K562 (cell line): ENCODE measurements around the gene CNTFR. TPM values are rescaled to one million over a fixed set of nuclear protein-coding genes. Genes with fewer than 3 reads are reported as not detected.

Experiments used
- ATAC-seq: fragments of 200-7000 bp; cut with Tn5 transposase; 3 replicates; pipeline ENCODE4 v1.9.1; 2020; ENCODE audit warnings: moderate library complexity
- BruUV-seq: library from RNA; stranded (reverse); fragments of 400-500 nt; replicated peaks from 2 replicates; lab custom pipeline; 2021; lab: Mats Ljungman, UMichigan
- CTCF ChIA-PET: fragments of 300-600 bp; formaldehyde crosslinking; extraction: SDS; loops from one replicate; lab custom pipeline; 2021; ENCODE audit warnings: low intra/inter-chr PET ratio; lab: Yijun Ruan, JAX
- POLR2A ChIA-PET: fragments of 300-600, 350-650 bp; sonication (Branson Sonifier 250); formaldehyde crosslinking; extraction: SDS; loops from one replicate; lab custom pipeline; 2021; ENCODE audit warnings: antibody characterized with exemption, inconsistent platforms; lab: Yijun Ruan, JAX
- DNase-seq, 4 experiments: peaks; one replicate each; pipeline versions ENCODE4 v3.0.0 to v3.0.0-alpha.2; 2011 to 2018; ENCODE audit warnings: low spot score in 3 of 4, mixed read lengths in 3 of 4; ENCODE audit errors: extremely low read depth in 1 of 4
- FAIRE-seq: peaks from 2 replicates; lab custom pipeline; 2011; peaks lifted over from hg19 to GRCh38; lab: Jason Lieb, UNC
- H2AFZ ChIP-seq: 2 replicates; pipeline ENCODE4 v1.6.0; 2011; ENCODE audit warnings: low read depth, low read length, control low read depth, inconsistent platforms
- H3K27ac ChIP-seq: fragments of 200-600 bp; 3 replicates; pipeline ENCODE4 v1.8.0; 2011; ENCODE audit warnings: low read depth, mild to moderate bottlenecking, control low read depth, inconsistent platforms, low read length, moderate library complexity, mixed read lengths; ENCODE audit errors: extremely low read depth
- H3K27me3 ChIP-seq, 2 experiments: fragments of 300-600 bp in 1 of 2; 2 replicates in 1 of 2; 3 replicates in 1 of 2; pipeline versions ENCODE4 v1.6.0 to v1.8.0; 2011; ENCODE audit warnings: inconsistent platforms in 2 of 2, low read length in 2 of 2, mild to moderate bottlenecking in 1 of 2, mixed read lengths in 1 of 2, moderate library complexity in 1 of 2; ENCODE audit not compliant: control insufficient read depth in 2 of 2, insufficient read depth in 2 of 2
- H3K36me3 ChIP-seq: fragments of 300-600 bp; 3 replicates; pipeline ENCODE4 v1.8.0; 2011; ENCODE audit warnings: mild to moderate bottlenecking, low read length, inconsistent platforms; ENCODE audit not compliant: control insufficient read depth, insufficient read depth
- H3K4me1 ChIP-seq, 2 experiments: fragments of 200-600 bp in 1 of 2; replicated peaks in 1 of 2; 2 replicates in 1 of 2; 3 replicates in 1 of 2; pipeline versions ENCODE4 v1.5.1 to v1.8.0; 2011; ENCODE audit warnings: inconsistent platforms in 2 of 2, low read length in 2 of 2, mild to moderate bottlenecking in 1 of 2, mixed read lengths in 1 of 2, moderate library complexity in 1 of 2; ENCODE audit not compliant: control insufficient read depth in 2 of 2, insufficient read depth in 2 of 2
- H3K4me2 ChIP-seq: 2 replicates; pipeline ENCODE4 v1.6.1; 2011; ENCODE audit warnings: low read length, control low read depth, inconsistent platforms, mixed read lengths; ENCODE audit not compliant: insufficient read depth
- H3K4me3 ChIP-seq: fragments of 200-600 bp; sonication (generic), shearing (Covaris generic); 2 replicates; pipeline ENCODE4 v1.5.1; 2016; ENCODE audit warnings: control low read depth, inconsistent platforms
- H3K79me2 ChIP-seq: fragments of 200-600 bp; 3 replicates; pipeline ENCODE4 v1.8.0; 2011; ENCODE audit warnings: low read length, inconsistent platforms; ENCODE audit not compliant: control insufficient read depth, insufficient read depth
- H3K9ac ChIP-seq, 2 experiments: 2 replicates each; pipeline versions ENCODE4 v1.6.0 to v1.6.1; 2011; ENCODE audit warnings: low read depth in 2 of 2, low read length in 2 of 2, control low read depth in 1 of 2, inconsistent platforms in 1 of 2, mild to moderate bottlenecking in 1 of 2, mixed read lengths in 1 of 2; ENCODE audit not compliant: insufficient read depth in 1 of 2
- H3K9me1 ChIP-seq: one replicate; pipeline ENCODE4 v1.6.0; 2011; ENCODE audit warnings: inconsistent platforms, mild to moderate bottlenecking, low read length, moderate library complexity; ENCODE audit not compliant: control insufficient read depth, insufficient read depth
- H3K9me3 ChIP-seq: replicated peaks from 2 replicates; pipeline ENCODE4 v1.5.1; 2011; ENCODE audit warnings: low read depth, low read length, inconsistent platforms; ENCODE audit not compliant: control insufficient read depth, insufficient read depth
- H4K20me1 ChIP-seq: replicated peaks from 2 replicates; pipeline ENCODE4 v1.6.1; 2011; ENCODE audit warnings: low read length, inconsistent platforms, mixed read lengths; ENCODE audit not compliant: control insufficient read depth, insufficient read depth
- CEBPG ChIP-seq, 3 experiments: fragments of 200-800 bp in 1 of 3; sonication (Bioruptor generic) in 1 of 3; sonication (generic) in 1 of 3; formaldehyde crosslinking in 1 of 3; IDR thresholded peaks in 2 of 3; conservative IDR thresholded peaks in 1 of 3; 2 replicates each; pipeline versions ENCODE4 v1.6.1 to v1.8.0; 2016 to 2022; ENCODE audit warnings: missing compliant biosample characterization in 2 of 3, missing genetic modification characterization in 2 of 3, mild to moderate bottlenecking in 1 of 3, missing genetic modification reagents in 1 of 3
- CREB3 ChIP-seq: fragments of 450-650 bp; conservative IDR thresholded peaks from 2 replicates; pipeline ENCODE4 v1.6.1; 2016; ENCODE audit warnings: missing genetic modification characterization, low read depth, mild to moderate bottlenecking, missing compliant biosample characterization, moderate library complexity
- HDAC6 ChIP-seq: IDR thresholded peaks from 2 replicates; pipeline ENCODE4 v1.6.1; 2012; ENCODE audit warnings: low read depth, mild to moderate bottlenecking, control low read depth, inconsistent platforms, low read length, moderate library complexity
- MIER1 ChIP-seq: fragments of 450-650 bp; IDR thresholded peaks from 2 replicates; pipeline ENCODE4 v1.6.1; 2016; ENCODE audit warnings: antibody characterized with exemption, mild to moderate bottlenecking, low read depth
- NRF1 ChIP-seq, 2 experiments: fragments of 450-650 bp; IDR thresholded peaks in 1 of 2; conservative IDR thresholded peaks in 1 of 2; 2 replicates each; pipeline ENCODE4 v1.6.1; 2014; ENCODE audit warnings: mild to moderate bottlenecking in 2 of 2
- SIN3B ChIP-seq: fragments of 450-650 bp; IDR thresholded peaks from 2 replicates; pipeline ENCODE4 v1.6.1; 2017; ENCODE audit warnings: low read depth, mild to moderate bottlenecking, moderate library complexity
- ZNF76 ChIP-seq: fragments of 250-450 bp; sonication (Bioruptor Pico); IDR thresholded peaks from 2 replicates; pipeline ENCODE4 v1.4.0; 2020; ENCODE audit warnings: mild to moderate bottlenecking, moderate library complexity, borderline replicate concordance
- WGBS: fragments of 100-300 bp; shearing (Covaris generic); methylation state at CpG from one replicate; pipeline ENCODE4 v1.1.6; 2016; ENCODE audit warnings: low coverage, mixed read lengths; ENCODE audit not compliant: insufficient coverage; ENCODE audit errors: missing lambda C conversion rate; 5-methylcytosine and 5-hydroxymethylcytosine counted together
- in situ Hi-C: fragments of 300-500 bp; cut with MboI; formaldehyde crosslinking; loops from 4 replicates; pipeline ENCODE4 v1.15.0; 2018; ENCODE audit warnings: inconsistent platforms, mixed read lengths
- intact Hi-C: fragments of 100-400 bp; cut with micrococcal nuclease; formaldehyde crosslinking; loops from 2 replicates; pipeline ENCODE4 v1.14.2; 2022
- polyA plus RNA-seq, 8 experiments: library from polyadenylated mRNA; depleted of rRNA in 4 of 8; stranded (reverse) in 5 of 8; unstranded in 3 of 8; fragments of >200 nt; fragmentation: Nextera tagmentation in 2 of 8; fragmentation: Illumina TruSeq in 1 of 8; extraction: Ambion mirVana in 2 of 8; extraction: Trizol in 1 of 8; gene quantifications; 2 replicates each; pipeline versions ENCODE4 v1.2.1 to v1.2.3, GENCODE V29; 2011 to 2014; ENCODE audit warnings: inconsistent platforms in 1 of 8, missing spikeins in 1 of 8
- total RNA-seq, 7 experiments: library from RNA; depleted of rRNA in 6 of 7; stranded (reverse); fragments of >200 nt in 6 of 7; fragmentation: Illumina TruSeq in 2 of 7; extraction: Trizol in 2 of 7; gene quantifications; 2 replicates each; pipeline versions ENCODE4 v1.2.1 to v1.2.3, GENCODE V29; 2011 to 2021; ENCODE audit warnings: low replicate concordance in 1 of 7
- TF ChIP-seq, protein P1 (sequence below): fragments of 450-650 bp; formaldehyde crosslinking; IDR thresholded peaks from 2 replicates; pipeline ENCODE4 v1.4.0; 2020; ENCODE audit warnings: mild to moderate bottlenecking, moderate library complexity
- TF ChIP-seq, protein P2 (sequence below), 3 experiments: fragments of 200-800 bp in 1 of 3; sonication (Bioruptor generic) in 1 of 3; sonication (generic) in 1 of 3; formaldehyde crosslinking in 1 of 3; IDR thresholded peaks; 2 replicates each; pipeline versions ENCODE4 v1.6.1 to v1.8.0; 2016 to 2022; ENCODE audit warnings: mild to moderate bottlenecking in 2 of 3, missing compliant biosample characterization in 2 of 3, missing genetic modification characterization in 2 of 3, missing genetic modification reagents in 1 of 3

CNTFR gene
- total and polyA plus RNA-seq, 9 of the 15 experiments (the other 6 are each of a cell fraction or from before 2014, with no cell fraction given) = not detected

GRCh38 chr9:34591917-34592866 lies 2.7 kb upstream of the CNTFR start:
- intact Hi-C loops = loop anchor here (1.0 to 5.0 kb wide), 4 partner anchors 44 to 190 kb away; no protein-coding TSS in a partner anchor
- POLR2A ChIA-PET = interaction anchor here (0.6 to 1.0 kb wide), 3 partner anchors 27 to 1767 kb away, joined by 3 to 4 read pairs (median 3); no protein-coding TSS in a partner anchor
- FAIRE-seq = no peak
- BruUV-seq = no TSS peak
- Histone ChIP-seq H3K4me1 (peaks cover 0 to 34% of the 10 kb centered on the region in 2 experiments; a peak in 2 of 5 replicates), H3K4me2 (no peak overlapping the region), H3K9me1 (no peaks in the 10 kb centered on the region), H3K9ac (no peak overlapping the region), H3K79me2 (no peaks in the 10 kb centered on the region), H2AFZ (no peak overlapping the region), H4K20me1 (peaks cover 18% of the 10 kb centered on the region), H3K9me3 (no peaks in the 10 kb centered on the region), H3K36me3 (no peaks in the 10 kb centered on the region), H3K4me3 (no peak overlapping the region), H3K27me3 (peaks cover 7 to 46% of the 10 kb centered on the region in 2 experiments), H3K27ac (no peak overlapping the region)
- DNase-seq = no peak
- 8% methylated on average over 7 of the region's 16 CpGs for WGBS
- in situ Hi-C loops = no loop called here
- ATAC-seq = no peak
- CTCF ChIA-PET = interaction anchor here (0.5 to 1.8 kb wide), 8 partner anchors 12 to 1777 kb away, joined by 3 to 9 read pairs (median 4); no protein-coding TSS in a partner anchor
- TF ChIP-seq ZNF76 = no peak
- TF ChIP-seq HDAC6 = no peak
- TF ChIP-seq, protein P1, sequence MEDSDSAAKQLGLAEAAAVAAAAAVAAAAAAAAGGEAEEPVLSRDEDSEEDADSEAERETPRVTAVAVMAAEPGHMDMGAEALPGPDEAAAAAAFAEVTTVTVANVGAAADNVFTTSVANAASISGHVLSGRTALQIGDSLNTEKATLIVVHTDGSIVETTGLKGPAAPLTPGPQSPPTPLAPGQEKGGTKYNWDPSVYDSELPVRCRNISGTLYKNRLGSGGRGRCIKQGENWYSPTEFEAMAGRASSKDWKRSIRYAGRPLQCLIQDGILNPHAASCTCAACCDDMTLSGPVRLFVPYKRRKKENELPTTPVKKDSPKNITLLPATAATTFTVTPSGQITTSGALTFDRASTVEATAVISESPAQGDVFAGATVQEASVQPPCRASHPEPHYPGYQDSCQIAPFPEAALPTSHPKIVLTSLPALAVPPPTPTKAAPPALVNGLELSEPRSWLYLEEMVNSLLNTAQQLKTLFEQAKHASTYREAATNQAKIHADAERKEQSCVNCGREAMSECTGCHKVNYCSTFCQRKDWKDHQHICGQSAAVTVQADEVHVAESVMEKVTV (CRISPR knock-in tag) = no peak
- TF ChIP-seq CEBPG (CRISPR knock-in tag; IDR thresholded peaks at IDR 0.05) = no peak
- no peak for TF ChIP-seq CEBPG (tag; conservative IDR thresholded peaks at IDR 0.05 in 1 of 2, IDR thresholded peaks at IDR 0.05 in 1 of 2)
- TF ChIP-seq MIER1 = no peak
- TF ChIP-seq CREB3 (tag) = no peak
- TF ChIP-seq NRF1 (conservative IDR thresholded peaks at IDR 0.05 in 1 of 2, IDR thresholded peaks at IDR 0.05 in 1 of 2) = no peak
- TF ChIP-seq SIN3B = no peak
- TF ChIP-seq, protein P2, sequence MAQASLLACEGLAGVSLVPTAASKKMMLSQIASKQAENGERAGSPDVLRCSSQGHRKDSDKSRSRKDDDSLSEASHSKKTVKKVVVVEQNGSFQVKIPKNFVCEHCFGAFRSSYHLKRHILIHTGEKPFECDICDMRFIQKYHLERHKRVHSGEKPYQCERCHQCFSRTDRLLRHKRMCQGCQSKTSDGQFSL (CRISPR knock-in tag; IDR thresholded peaks at IDR 0.05) = no peak
- TF ChIP-seq, protein P2 (tag; IDR thresholded peaks at IDR 0.05) = no peak
